T-helper 1 cell treated with Interleukin-12 subunit alpha and Interleukin-12 subunit beta and Interleukin-4 antibody, amounts not matched to agents 30 μg/mL and 1 μg/mL, for 36 hours (primary cell): ENCODE data around the gene IL12RB1.
"Not testable (repeated sequence)": the region's sequence is repeated elsewhere in the genome, so short reads cannot be mapped to it uniquely, and the experiment has no call there.

Source experiments
- H3K27ac Mint-ChIP-seq: one replicate; pipeline ENCODE4 v1.8.0; 2021; ENCODE audit warnings: mild to moderate bottlenecking, mixed read lengths
- H3K27me3 Mint-ChIP-seq: one replicate; pipeline ENCODE4 v1.8.0; 2021; ENCODE audit warnings: low read depth, mixed read lengths
- H3K36me3 Mint-ChIP-seq: one replicate; pipeline ENCODE4 v1.8.0; 2021; ENCODE audit warnings: low read depth, mixed read lengths
- H3K4me1 Mint-ChIP-seq: one replicate; pipeline ENCODE4 v1.8.0; 2021; ENCODE audit warnings: low read depth, mixed read lengths
- H3K4me3 Mint-ChIP-seq: one replicate; pipeline ENCODE4 v1.8.0; 2021; ENCODE audit warnings: mild to moderate bottlenecking, moderate library complexity, mixed read lengths
- H3K9me3 Mint-ChIP-seq: one replicate; pipeline ENCODE4 v1.8.0; 2021; ENCODE audit warnings: mixed read lengths

The IL12RB1 gene

GRCh38 chr19:18058208-18059009 is 28.3 kb downstream of the IL12RB1 start:
- H3K27ac Mint-ChIP-seq, result peak overlapping the region; percentile 52
- no peaks in the 10 kb centered on the region for H3K9me3 Mint-ChIP-seq
- no peaks in the 10 kb centered on the region for H3K27me3 Mint-ChIP-seq
- H3K4me1 Mint-ChIP-seq, result peaks cover 19% of the 10 kb centered on the region
- peaks cover 18% of the 10 kb centered on the region for H3K36me3 Mint-ChIP-seq
- H3K4me3 Mint-ChIP-seq, result peak overlapping the region; percentile 21

- Mint-ChIP-seq H3K36me3 (peaks cover 16% of the 10 kb centered on the region), H3K4me1 (peaks cover 19% of the 10 kb centered on the region), H3K4me3 (no peak overlapping the region), H3K9me3 (no peaks in the 10 kb centered on the region), H3K27me3 (no peaks in the 10 kb centered on the region), H3K27ac (peak overlapping the region; percentile 52)
Measured at GRCh38 chr19:18057557-18057956, 29.2 kb downstream of the IL12RB1 start.

DNA sequence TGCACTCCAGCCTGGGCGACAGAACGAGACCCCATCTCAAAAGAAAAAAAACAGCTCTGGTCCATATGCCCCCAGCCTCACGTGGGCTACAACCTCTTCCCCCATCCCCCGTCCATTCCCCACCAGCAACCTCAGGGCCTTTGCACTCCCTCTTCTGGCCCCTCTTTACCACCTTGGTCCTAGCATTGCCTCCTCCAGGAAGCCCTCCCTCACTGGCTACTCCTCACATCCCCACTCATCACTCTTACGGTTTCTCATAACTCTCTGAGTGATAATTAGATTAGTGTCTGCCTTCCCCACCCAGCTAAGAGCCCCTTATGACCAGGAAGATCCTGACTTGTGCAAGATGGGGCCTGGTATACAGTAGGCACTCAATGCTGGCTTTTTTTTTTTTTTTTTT is 30.8 kb downstream of the IL12RB1 start:
- Mint-ChIP-seq H3K4me1 (peaks cover 24% of the 10 kb centered on the region), H3K36me3 (peaks cover 14% of the 10 kb centered on the region), H3K9me3 (no peaks in the 10 kb centered on the region), H3K4me3 (no peak overlapping the region), H3K27ac (no peak overlapping the region), H3K27me3 (peaks cover 3% of the 10 kb centered on the region)

GRCh38 chr19:18053576-18054219 is 33.0 kb downstream of the IL12RB1 start:
- peaks cover 6% of the 10 kb centered on the region for H3K27me3 Mint-ChIP-seq
- H3K4me1 Mint-ChIP-seq, result peaks cover 34% of the 10 kb centered on the region
- no peak overlapping the region for H3K4me3 Mint-ChIP-seq
- H3K9me3 Mint-ChIP-seq, result no peaks in the 10 kb centered on the region
- no peak overlapping the region for H3K27ac Mint-ChIP-seq
- peaks cover 13% of the 10 kb centered on the region for H3K36me3 Mint-ChIP-seq

DNA sequence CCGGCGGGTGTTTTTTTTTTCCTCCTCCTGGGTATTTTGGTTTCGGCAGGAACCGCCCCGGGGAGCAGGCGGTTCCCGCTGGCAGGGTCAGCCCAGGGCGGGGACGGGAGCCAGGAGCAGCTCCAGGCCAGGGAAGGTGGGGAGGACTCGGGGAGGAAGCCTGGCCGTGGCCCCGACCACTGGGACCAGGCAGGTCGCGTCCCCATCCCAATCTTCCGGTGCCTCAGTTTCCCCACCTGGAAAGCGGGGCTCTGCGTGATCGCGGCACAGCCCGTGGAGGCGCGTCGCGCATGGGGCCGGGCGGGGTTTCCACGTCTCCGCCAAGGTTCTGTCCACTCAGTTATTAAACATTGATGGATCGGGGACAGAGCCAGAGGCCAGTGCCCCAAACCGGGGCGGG is 34.8 kb downstream of the IL12RB1 start:
- peaks cover 13% of the 10 kb centered on the region for H3K36me3 Mint-ChIP-seq
- H3K4me1 Mint-ChIP-seq, result peaks cover 33% of the 10 kb centered on the region
- H3K27me3 Mint-ChIP-seq, result peaks cover 6% of the 10 kb centered on the region
- H3K27ac Mint-ChIP-seq, result no peak overlapping the region
- no peaks in the 10 kb centered on the region for H3K9me3 Mint-ChIP-seq
- no peak overlapping the region for H3K4me3 Mint-ChIP-seq

DNA sequence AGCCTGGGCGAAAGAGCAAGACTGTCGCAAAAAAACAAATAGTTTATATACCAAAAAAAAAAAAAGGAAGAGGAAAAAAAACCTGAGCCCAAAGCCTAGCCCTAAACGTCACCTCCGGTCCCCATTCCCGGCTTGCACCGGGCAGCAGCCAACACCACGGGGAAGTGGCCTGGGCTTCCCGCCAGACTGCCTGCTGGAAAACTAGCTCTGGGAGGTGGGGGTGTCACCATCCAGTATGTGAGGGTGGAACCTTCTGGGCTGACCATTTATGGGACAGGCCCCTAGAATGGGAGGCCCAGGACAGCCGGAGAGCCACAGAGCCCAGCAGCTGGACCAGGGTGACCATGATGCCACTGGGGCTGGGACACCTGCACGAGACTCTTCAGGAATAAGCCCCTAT is 37.3 kb downstream of the IL12RB1 start:
- no peak overlapping the region for H3K4me3 Mint-ChIP-seq
- peaks cover 52% of the 10 kb centered on the region for H3K4me1 Mint-ChIP-seq
- peaks cover 19% of the 10 kb centered on the region for H3K36me3 Mint-ChIP-seq
- H3K9me3 Mint-ChIP-seq, result no peaks in the 10 kb centered on the region
- H3K27ac Mint-ChIP-seq, result no peak overlapping the region
- peaks cover 6% of the 10 kb centered on the region for H3K27me3 Mint-ChIP-seq

DNA sequence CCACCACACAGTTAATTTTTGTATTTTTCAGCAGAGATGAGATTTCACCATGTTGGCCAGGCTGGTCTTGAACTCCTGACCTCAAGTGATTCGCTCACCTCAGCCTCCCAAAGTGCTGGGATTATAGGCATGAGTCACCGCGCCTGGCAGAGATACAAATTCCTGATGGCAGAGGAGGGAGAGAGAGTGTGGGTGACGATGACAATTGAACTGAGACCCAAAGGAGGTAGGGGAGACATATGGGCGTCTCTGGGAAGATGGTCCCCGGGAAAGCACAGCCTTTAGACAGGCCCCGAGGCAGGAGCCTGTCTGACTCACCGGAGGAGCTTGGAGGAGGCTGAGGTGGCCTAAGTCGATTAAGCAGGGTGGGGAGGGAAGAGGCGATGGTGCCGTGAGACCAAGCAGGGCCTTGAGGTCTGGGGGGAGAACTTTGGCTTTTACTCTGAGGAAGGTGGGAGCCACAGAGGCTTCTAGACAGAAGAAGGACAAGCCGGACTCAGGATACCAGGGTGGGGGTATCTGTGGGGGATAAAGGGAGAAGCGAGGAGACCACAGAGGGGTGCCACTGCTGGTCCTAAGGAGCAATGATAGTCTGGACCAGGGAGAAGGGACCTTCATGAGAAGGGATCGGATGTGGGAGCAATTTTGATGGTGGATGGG is 40.5 kb downstream of the IL12RB1 start:
- Mint-ChIP-seq H3K4me3 (no peak overlapping the region), H3K27ac (peak overlapping the region; percentile 95), H3K4me1 (peaks cover 53% of the 10 kb centered on the region), H3K36me3 (peaks cover 22% of the 10 kb centered on the region), H3K9me3 (peaks cover 3% of the 10 kb centered on the region), H3K27me3 (peaks cover 11% of the 10 kb centered on the region)

DNA sequence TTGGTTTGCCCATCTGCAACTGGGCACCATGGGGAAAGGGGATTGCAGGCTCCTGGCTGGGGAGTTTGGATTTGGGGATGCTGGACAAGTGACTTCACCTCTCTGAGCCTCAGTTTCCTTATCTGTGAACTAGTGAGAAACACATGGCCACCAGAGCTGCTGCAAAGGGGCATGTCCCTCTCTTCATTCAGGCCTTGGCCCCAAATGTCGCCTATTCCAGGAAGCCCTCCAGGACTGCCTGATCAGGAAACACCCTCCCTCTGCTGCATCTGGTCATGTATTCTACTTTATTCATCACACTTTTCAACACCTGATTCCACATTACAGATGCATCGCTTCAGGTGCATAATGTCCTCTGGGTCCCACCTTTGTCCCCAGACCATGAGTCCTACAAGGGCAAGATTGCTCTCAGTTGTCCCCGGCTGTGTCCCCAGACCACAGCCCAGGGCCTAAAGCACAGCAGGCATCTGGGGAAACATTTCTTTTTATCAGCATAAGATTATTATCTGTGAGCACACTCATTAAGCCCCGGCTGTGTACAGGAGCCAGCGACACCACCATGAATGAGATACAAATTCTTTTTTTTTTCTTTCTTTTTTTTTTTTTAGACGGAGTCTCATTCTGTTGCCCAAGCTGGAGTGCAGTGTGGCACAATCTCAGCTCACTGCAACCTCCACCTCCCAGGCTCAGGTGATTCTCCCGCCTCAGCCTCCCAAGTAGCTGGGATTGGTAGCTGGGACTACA is 41.3 kb downstream of the IL12RB1 start:
- peak overlapping the region; percentile 95 for H3K27ac Mint-ChIP-seq
- peaks cover 47% of the 10 kb centered on the region for H3K4me1 Mint-ChIP-seq
- peak overlapping the region; percentile 82 for H3K4me3 Mint-ChIP-seq
- peaks cover 10% of the 10 kb centered on the region for H3K9me3 Mint-ChIP-seq
- peaks cover 5% of the 10 kb centered on the region for H3K27me3 Mint-ChIP-seq
- H3K36me3 Mint-ChIP-seq, result peaks cover 23% of the 10 kb centered on the region

DNA sequence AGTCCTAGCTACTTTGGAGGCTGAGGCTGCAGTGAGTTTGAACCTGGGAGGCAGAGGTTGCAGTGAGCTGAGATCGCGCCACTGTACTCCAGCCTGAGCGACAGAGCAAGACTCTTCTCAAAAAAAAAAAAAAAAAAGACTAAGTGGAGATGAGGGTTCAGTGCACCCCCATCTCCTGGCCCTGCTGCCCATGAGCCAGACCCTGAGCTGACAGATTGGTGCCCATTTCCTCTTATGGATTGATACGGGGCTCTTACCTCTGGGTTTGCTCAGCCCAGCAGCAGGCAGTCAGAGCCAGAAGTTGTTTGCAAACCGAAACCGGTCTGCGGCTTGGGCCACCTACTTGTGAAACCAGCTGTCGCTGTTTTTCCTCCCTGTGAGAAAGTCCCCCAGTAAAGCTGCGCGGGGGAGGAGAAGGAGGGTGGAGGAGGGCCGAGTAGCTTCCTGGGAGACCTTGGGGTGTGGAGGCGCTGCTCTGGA is 41.9 kb downstream of the IL12RB1 start:
- Mint-ChIP-seq H3K4me3 (peak overlapping the region; percentile 82), H3K9me3 (peaks cover 10% of the 10 kb centered on the region), H3K4me1 (peaks cover 41% of the 10 kb centered on the region), H3K27me3 (peaks cover 5% of the 10 kb centered on the region), H3K36me3 (peaks cover 20% of the 10 kb centered on the region), H3K27ac (peak overlapping the region; percentile 95)

- Mint-ChIP-seq H3K4me3 (peak overlapping the region; percentile 32), H3K36me3 (peaks cover 18% of the 10 kb centered on the region), H3K4me1 (peaks cover 39% of the 10 kb centered on the region), H3K27ac (peak overlapping the region; percentile 95), H3K9me3 (peaks cover 10% of the 10 kb centered on the region), H3K27me3 (peaks cover 5% of the 10 kb centered on the region)
Measured at GRCh38 chr19:18043676-18044075, 43.1 kb downstream of the IL12RB1 start.

GRCh38 chr19:18041054-18041453 is 45.7 kb downstream of the IL12RB1 start:
- Mint-ChIP-seq H3K9me3 (peaks cover 10% of the 10 kb centered on the region), H3K4me1 (peaks cover 31% of the 10 kb centered on the region), H3K27ac (no peak overlapping the region), H3K27me3 (peaks cover 5% of the 10 kb centered on the region), H3K4me3 (no peak overlapping the region), H3K36me3 (peaks cover 12% of the 10 kb centered on the region)

DNA sequence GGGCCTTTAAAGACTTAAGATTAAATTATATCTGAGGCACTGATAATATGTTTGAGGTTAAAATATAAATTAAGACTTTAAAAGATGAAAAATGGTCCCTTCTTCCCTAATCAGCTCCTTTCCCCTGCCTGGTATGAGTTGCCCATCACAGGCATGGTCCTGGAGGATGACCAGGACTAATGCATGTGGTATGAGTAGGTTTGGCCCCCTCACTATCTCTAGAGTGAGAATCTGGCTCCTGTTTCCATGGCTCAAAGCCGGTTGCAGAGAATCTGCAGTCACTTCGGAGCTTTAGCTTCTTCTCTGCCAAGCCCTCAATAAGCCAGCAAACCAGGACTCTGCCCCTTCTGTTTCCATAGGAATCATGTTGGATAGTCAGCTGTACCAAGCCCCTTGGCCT is 54.6 kb downstream of the IL12RB1 start:
- not testable (repeated sequence) for H3K27me3 Mint-ChIP-seq, H3K36me3 Mint-ChIP-seq, H3K9me3 Mint-ChIP-seq, H3K4me3 Mint-ChIP-seq, H3K27ac Mint-ChIP-seq
- peaks cover 16% of the 10 kb centered on the region for H3K4me1 Mint-ChIP-seq

DNA sequence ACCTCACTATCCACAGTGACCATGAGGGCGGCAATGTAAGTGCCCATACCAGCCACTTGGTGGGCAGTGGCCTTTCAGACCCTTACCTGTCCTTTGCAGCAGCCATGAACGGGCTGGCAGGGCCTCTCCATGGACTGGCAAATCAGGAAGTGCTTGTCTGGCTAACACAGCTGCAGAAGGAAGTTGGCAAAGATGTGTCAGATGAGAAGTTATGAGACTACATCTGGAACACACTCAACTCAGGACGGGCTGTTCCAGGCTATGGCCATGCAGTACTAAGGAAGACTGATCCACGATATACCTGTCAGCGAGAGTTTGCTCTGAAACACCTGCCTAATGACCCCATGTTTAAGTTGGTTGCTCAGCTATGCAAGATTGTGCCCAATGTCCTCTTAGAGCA is 55.3 kb downstream of the IL12RB1 start:
- H3K27me3 Mint-ChIP-seq, H3K4me3 Mint-ChIP-seq, H3K27ac Mint-ChIP-seq, H3K9me3 Mint-ChIP-seq, H3K36me3 Mint-ChIP-seq: not testable (repeated sequence)
- peaks cover 16% of the 10 kb centered on the region for H3K4me1 Mint-ChIP-seq

GRCh38 chr19:18029617-18030338 is 57.0 kb downstream of the IL12RB1 start:
- Mint-ChIP-seq H3K27me3 (no peaks in the 10 kb centered on the region), H3K4me1 (peaks cover 13% of the 10 kb centered on the region), H3K4me3 (no peak overlapping the region), H3K36me3 (peaks cover 2% of the 10 kb centered on the region), H3K9me3 (no peaks in the 10 kb centered on the region), H3K27ac (no peak overlapping the region)
